DND-41 (cell line): ENCODE results near the gene GPR15.
"Not testable (repeated sequence)": the region's sequence is repeated elsewhere in the genome, so short reads cannot be mapped to it uniquely, and the experiment has no call there.

Source experiments
- ATAC-seq: fragments of 200-7000 bp; cut with Tn5 transposase; 3 replicates; pipeline ENCODE4 v1.9.1; 2021; ENCODE audit warnings: low read depth; ENCODE audit not compliant: insufficient read depth
- DNase-seq: peaks from one replicate; pipeline ENCODE4 v3.0.0-alpha.2; 2020
- H2AFZ ChIP-seq: 2 replicates; pipeline ENCODE4 v1.6.0; 2012; ENCODE audit warnings: low read depth, low read length
- H3K27ac ChIP-seq: 2 replicates; pipeline ENCODE4 v1.5.1; 2012; ENCODE audit warnings: low read length, inconsistent platforms
- H3K27me3 ChIP-seq: fragments of 200-600 bp; sonication (generic); 2 replicates; pipeline ENCODE4 v1.6.0; 2012; ENCODE audit warnings: low read length, mild to moderate bottlenecking, inconsistent platforms; ENCODE audit not compliant: insufficient read depth, poor library complexity
- H3K36me3 ChIP-seq: 2 replicates; pipeline ENCODE4 v1.5.1; 2012; ENCODE audit warnings: low read length, inconsistent platforms; ENCODE audit not compliant: insufficient read depth
- H3K4me1 ChIP-seq: 2 replicates; pipeline ENCODE4 v1.5.1; 2012; ENCODE audit warnings: mild to moderate bottlenecking, low read length; ENCODE audit not compliant: insufficient read depth
- H3K4me2 ChIP-seq: 2 replicates; pipeline ENCODE4 v1.6.0; 2012; ENCODE audit warnings: mild to moderate bottlenecking, moderate library complexity, low read length, inconsistent platforms; ENCODE audit not compliant: insufficient read depth
- H3K4me3 ChIP-seq, 2 experiments: fragments of 200-600 bp in 1 of 2; shearing (Covaris generic) in 1 of 2; 2 replicates each; pipeline ENCODE4 v1.5.1; 2012 to 2016; ENCODE audit warnings: inconsistent platforms in 2 of 2, low read length in 2 of 2, mild to moderate bottlenecking in 2 of 2, low read depth in 1 of 2, moderate library complexity in 1 of 2
- H3K79me2 ChIP-seq: 2 replicates; pipeline ENCODE4 v1.6.0; 2012; ENCODE audit warnings: low read length, inconsistent platforms; ENCODE audit not compliant: insufficient read depth
- H3K9ac ChIP-seq: 2 replicates; pipeline ENCODE4 v1.6.0; 2012; ENCODE audit warnings: low read depth, mild to moderate bottlenecking, inconsistent platforms, low read length, moderate library complexity
- H3K9me3 ChIP-seq: 2 replicates; pipeline ENCODE4 v1.5.1; 2012; ENCODE audit warnings: low read length, moderate library complexity, mild to moderate bottlenecking, inconsistent platforms; ENCODE audit not compliant: insufficient read depth, severe bottlenecking
- H4K20me1 ChIP-seq: 2 replicates; pipeline ENCODE4 v1.6.0; 2012; ENCODE audit warnings: low read length; ENCODE audit not compliant: insufficient read depth
- EZH2 ChIP-seq: IDR thresholded peaks from 3 replicates; pipeline ENCODE4 v1.6.1; 2012; ENCODE audit warnings: borderline replicate concordance, low read depth, mild to moderate bottlenecking, moderate library complexity, low read length, inconsistent platforms; ENCODE audit not compliant: severe bottlenecking
- TF ChIP-seq, protein P1 (sequence below): IDR thresholded peaks from 2 replicates; pipeline ENCODE4 v1.5.1; 2012; ENCODE audit warnings: borderline replicate concordance, low read length, moderate library complexity, mild to moderate bottlenecking; ENCODE audit not compliant: poor library complexity, severe bottlenecking; ENCODE audit errors: extremely low read depth

Gene GPR15

DNA sequence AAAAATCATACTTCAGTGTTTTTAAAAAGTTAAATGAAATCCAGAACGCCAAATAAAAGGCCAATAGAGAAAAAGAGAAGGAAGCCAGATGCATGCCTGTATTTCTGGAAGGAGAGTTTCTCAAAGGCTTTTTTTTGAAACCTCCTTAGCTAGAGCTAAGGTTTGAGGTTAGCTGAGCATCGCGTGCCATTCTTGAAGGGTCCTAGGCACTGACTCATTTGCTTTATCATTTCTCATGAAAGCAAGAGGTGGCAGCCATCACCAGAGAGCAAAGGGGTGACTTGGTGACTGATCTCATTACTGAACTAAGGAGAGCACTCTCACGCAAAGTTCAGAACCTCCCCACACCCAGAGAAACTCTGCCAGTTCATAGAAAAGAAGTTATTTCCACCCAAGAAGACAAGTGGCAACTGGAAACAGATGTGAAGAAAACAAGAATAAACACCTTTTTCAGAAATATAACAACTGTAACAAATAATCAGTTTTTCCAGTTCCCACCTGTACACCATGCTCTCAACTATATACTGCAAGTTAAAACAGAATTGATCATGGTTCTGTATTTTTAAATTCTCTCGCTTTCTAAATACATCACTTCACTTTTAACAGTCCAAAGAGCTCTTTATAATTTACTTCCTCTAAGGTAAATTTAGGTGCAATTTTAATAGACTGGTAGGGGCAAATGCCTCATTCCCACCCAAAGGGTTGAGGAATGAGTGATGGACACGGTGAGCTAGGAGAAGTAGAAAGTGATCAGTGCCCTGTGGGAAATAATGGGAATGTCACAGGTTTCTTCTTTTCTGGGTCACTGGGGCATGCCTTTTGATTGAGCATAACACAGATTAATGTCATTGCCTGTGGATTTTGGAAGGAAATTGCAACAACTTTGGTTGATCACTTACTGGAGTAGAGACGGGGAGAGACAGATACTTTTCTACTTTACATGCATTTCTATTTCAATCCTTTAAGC is 24.7 kb downstream of the GPR15 start:
- H3K4me1 ChIP-seq, result no peaks in the 10 kb centered on the region
- no peak overlapping the region for H2AFZ ChIP-seq
- no peak overlapping the region for H3K4me2 ChIP-seq

DNA sequence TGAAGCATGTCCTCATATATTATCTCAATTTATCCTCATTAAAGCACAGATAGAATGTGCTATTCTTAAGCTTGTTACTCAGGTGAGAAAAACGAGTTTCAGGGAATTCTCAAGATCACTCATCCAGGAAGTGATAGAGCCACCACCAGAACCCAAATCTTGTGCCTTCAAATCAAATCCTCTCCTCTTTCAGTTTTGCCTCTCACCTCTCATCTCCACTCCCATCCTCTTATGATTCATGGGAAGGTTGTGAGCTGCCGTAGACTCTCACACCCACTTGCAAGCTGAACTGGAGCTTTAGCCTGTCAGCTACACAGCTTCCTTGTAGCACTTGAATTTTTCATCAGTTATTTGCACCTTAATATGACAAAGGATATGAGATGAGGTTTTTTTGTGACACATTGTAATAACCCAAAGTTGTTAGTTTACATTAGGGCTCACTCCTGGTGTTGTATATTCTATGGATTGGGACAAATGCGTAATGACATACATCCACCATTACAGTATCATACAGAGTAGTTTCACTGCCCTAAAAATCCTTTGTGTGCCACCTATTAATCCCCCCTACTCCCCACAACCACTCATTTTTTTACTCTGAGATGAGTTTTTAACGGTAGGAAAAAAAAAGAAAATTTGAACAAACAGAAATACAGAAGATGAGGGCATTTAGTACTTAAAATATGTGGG is 25.7 kb downstream of the GPR15 start:
- H3K27me3 ChIP-seq, result peaks cover 7% of the 10 kb centered on the region
- H4K20me1 ChIP-seq, result no peaks in the 10 kb centered on the region
- H3K9me3 ChIP-seq, result no peaks in the 10 kb centered on the region
- H3K9ac ChIP-seq, result no peak overlapping the region
- H3K4me1 ChIP-seq, result peaks cover 7% of the 10 kb centered on the region
- ATAC-seq, result no peak
- H2AFZ ChIP-seq, result no peak overlapping the region
- no peak for DNase-seq
- no peak for TF ChIP-seq EZH2
- TF ChIP-seq, protein P1, sequence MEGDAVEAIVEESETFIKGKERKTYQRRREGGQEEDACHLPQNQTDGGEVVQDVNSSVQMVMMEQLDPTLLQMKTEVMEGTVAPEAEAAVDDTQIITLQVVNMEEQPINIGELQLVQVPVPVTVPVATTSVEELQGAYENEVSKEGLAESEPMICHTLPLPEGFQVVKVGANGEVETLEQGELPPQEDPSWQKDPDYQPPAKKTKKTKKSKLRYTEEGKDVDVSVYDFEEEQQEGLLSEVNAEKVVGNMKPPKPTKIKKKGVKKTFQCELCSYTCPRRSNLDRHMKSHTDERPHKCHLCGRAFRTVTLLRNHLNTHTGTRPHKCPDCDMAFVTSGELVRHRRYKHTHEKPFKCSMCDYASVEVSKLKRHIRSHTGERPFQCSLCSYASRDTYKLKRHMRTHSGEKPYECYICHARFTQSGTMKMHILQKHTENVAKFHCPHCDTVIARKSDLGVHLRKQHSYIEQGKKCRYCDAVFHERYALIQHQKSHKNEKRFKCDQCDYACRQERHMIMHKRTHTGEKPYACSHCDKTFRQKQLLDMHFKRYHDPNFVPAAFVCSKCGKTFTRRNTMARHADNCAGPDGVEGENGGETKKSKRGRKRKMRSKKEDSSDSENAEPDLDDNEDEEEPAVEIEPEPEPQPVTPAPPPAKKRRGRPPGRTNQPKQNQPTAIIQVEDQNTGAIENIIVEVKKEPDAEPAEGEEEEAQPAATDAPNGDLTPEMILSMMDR, result no peak
- no peaks in the 10 kb centered on the region for H3K36me3 ChIP-seq
- H3K4me3 ChIP-seq, result no peak overlapping the region
- no peak overlapping the region for H3K27ac ChIP-seq
- H3K79me2 ChIP-seq, result no peaks in the 10 kb centered on the region
- H3K4me2 ChIP-seq, result no peak overlapping the region

More for the DNA sequence above, 24.7 kb downstream of the GPR15 start:
- H3K4me3 ChIP-seq, result no peak overlapping the region
- H3K36me3 ChIP-seq, result no peaks in the 10 kb centered on the region
- no peaks in the 10 kb centered on the region for H3K79me2 ChIP-seq
- no peaks in the 10 kb centered on the region for H3K9me3 ChIP-seq
- H4K20me1 ChIP-seq, result no peaks in the 10 kb centered on the region
- peaks cover 7% of the 10 kb centered on the region for H3K27me3 ChIP-seq
- TF ChIP-seq, protein P1, result no peak
- no peak for TF ChIP-seq EZH2
- ATAC-seq (peak; percentile 70), DNase-seq (peak; percentile 13)
- no peak overlapping the region for H3K9ac ChIP-seq
- no peak overlapping the region for H3K27ac ChIP-seq

DNA sequence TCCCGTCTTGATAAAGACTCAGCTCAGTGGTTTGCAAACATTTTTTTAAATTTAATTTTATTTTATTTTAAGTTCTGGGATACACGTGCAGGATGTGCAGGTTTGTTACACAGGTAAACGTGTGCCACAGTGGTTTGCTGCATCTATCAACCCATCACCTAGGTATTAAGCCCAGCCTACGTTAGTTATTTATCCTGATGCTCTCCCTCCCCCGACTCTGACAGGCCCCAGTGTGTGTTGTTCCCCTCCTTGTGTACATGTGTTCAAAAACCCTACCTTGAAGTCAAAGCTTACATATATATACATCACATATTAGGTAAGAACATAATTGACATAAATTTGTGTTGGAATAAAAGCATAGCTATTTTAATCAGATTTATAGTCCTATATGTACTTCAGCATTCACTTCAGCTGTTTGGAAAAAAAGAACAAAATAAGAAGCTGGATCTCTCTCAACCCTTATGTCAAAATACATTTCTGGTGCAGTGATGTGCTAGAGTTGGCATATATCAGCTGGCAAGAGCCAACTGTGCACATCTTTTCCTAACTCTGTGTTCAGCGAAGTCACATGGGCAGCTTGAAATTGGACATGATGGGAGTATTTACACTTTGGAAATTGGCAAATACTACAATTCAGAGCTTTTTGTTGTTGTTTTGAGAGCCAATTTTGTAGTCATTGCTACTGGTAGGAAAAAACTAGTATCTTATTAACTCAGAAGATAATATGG is 26.5 kb downstream of the GPR15 start:
- H3K4me1 ChIP-seq, result peaks cover 9% of the 10 kb centered on the region
- H3K9ac ChIP-seq, result no peak overlapping the region
- H3K79me2 ChIP-seq, result no peaks in the 10 kb centered on the region

DNA sequence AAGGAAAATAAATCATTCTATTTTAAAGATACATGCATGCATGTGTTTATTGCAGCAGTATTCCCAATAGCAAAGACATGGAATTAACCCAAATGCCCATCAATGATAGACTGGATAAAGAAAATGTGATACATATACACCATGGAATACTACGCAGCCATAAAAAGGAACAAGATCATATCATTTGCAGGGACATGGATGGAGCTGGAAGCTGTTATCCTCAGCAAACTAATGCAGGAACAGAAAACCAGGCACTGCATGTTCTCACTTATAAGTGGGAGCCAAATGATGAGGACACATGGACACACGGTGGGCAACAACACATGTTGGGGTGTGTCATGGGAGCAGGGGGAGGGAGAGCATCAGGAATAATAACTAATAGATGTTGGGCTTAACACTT is 28.0 kb downstream of the GPR15 start:
- H4K20me1 ChIP-seq, H3K4me2 ChIP-seq, H3K79me2 ChIP-seq, H3K36me3 ChIP-seq, H2AFZ ChIP-seq, H3K4me3 ChIP-seq, DNase-seq, H3K9me3 ChIP-seq, H3K9ac ChIP-seq, H3K27me3 ChIP-seq, H3K27ac ChIP-seq, ATAC-seq: not testable (repeated sequence)
- peaks cover 24% of the 10 kb centered on the region for H3K4me1 ChIP-seq

More for the DNA sequence above, 26.5 kb downstream of the GPR15 start:
- Histone ChIP-seq H3K4me3 (no peak overlapping the region), H3K27ac (no peak overlapping the region), H3K4me2 (no peak overlapping the region), H3K36me3 (no peaks in the 10 kb centered on the region), H4K20me1 (no peaks in the 10 kb centered on the region), H3K27me3 (peaks cover 5% of the 10 kb centered on the region), H2AFZ (no peak overlapping the region), H3K9me3 (no peaks in the 10 kb centered on the region)
- DNase-seq, result no peak
- no peak for ATAC-seq
- TF ChIP-seq, protein P1, result no peak
